ENCODE data around the gene BPIFB3. TPM values are rescaled to one million over a fixed set of nuclear protein-coding genes. Genes with fewer than 3 reads are reported as not detected.

Gene BPIFB3
- total RNA-seq, 2 donors from 2014 or later: not detected

DNA sequence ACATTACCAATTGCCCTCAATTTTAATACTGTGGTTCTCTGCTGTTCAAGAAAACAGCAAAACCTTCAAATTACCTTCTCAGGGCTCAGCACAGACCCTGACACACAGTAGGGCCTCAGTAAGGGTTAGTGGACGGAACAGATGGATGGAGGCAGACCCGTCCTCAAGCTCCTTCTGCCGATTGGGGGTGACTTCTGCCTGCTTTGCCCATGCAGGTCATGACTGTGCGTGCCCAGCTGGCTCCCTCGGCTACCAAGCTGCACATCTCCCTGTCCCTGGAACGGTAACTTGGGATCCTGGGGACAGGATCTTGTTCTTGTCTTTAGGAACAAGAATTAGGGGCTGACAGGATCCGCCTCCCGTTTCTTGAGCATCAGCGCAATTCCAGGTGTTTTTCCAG, 16.0 kb downstream of the BPIFB3 start:
- no peaks in the 10 kb centered on the region for H3K4me1 ChIP-seq (ENCODE audit: control insufficient read depth, insufficient read depth, low read length)
- Mint-ChIP-seq H3K4me3 (no peak overlapping the region), H3K9me3 (no peaks in the 10 kb centered on the region), H3K36me3 (ENCODE audit: low read depth) (no peaks in the 10 kb centered on the region), H3K27ac (no peak overlapping the region), H3K27me3 (ENCODE audit: insufficient read depth) (no peaks in the 10 kb centered on the region), H3K4me1 (peaks cover 2% of the 10 kb centered on the region)
- H3K27me3 ChIP-seq (ENCODE audit: control insufficient read depth, insufficient read depth, low read length, poor library complexity, severe bottlenecking): no peaks in the 10 kb centered on the region
- H3K9me3 ChIP-seq (ENCODE audit: control insufficient read depth, low read length): no peaks in the 10 kb centered on the region
- TF ChIP-seq, protein P1, sequence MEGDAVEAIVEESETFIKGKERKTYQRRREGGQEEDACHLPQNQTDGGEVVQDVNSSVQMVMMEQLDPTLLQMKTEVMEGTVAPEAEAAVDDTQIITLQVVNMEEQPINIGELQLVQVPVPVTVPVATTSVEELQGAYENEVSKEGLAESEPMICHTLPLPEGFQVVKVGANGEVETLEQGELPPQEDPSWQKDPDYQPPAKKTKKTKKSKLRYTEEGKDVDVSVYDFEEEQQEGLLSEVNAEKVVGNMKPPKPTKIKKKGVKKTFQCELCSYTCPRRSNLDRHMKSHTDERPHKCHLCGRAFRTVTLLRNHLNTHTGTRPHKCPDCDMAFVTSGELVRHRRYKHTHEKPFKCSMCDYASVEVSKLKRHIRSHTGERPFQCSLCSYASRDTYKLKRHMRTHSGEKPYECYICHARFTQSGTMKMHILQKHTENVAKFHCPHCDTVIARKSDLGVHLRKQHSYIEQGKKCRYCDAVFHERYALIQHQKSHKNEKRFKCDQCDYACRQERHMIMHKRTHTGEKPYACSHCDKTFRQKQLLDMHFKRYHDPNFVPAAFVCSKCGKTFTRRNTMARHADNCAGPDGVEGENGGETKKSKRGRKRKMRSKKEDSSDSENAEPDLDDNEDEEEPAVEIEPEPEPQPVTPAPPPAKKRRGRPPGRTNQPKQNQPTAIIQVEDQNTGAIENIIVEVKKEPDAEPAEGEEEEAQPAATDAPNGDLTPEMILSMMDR (conservative IDR thresholded peaks at IDR 0.05): no peak
- H3K4me3 ChIP-seq (ENCODE audit: low read length): no peak overlapping the region
- no peaks in the 10 kb centered on the region for H3K36me3 ChIP-seq (ENCODE audit: control insufficient read depth, insufficient read depth, low read length)
- no peak overlapping the region for H3K9ac ChIP-seq (ENCODE audit: extremely low read depth, low read length, poor library complexity, severe bottlenecking)
- no peak for DNase-seq
- no peak overlapping the region for H3K27ac ChIP-seq (ENCODE audit: low read depth, low read length)
- 93 to 95% methylated on average over 9 of the region's 9 CpGs for WGBS, 2 experiments (ENCODE audit: insufficient coverage in 1 of 2, insufficient read length in 1 of 2)

DNA sequence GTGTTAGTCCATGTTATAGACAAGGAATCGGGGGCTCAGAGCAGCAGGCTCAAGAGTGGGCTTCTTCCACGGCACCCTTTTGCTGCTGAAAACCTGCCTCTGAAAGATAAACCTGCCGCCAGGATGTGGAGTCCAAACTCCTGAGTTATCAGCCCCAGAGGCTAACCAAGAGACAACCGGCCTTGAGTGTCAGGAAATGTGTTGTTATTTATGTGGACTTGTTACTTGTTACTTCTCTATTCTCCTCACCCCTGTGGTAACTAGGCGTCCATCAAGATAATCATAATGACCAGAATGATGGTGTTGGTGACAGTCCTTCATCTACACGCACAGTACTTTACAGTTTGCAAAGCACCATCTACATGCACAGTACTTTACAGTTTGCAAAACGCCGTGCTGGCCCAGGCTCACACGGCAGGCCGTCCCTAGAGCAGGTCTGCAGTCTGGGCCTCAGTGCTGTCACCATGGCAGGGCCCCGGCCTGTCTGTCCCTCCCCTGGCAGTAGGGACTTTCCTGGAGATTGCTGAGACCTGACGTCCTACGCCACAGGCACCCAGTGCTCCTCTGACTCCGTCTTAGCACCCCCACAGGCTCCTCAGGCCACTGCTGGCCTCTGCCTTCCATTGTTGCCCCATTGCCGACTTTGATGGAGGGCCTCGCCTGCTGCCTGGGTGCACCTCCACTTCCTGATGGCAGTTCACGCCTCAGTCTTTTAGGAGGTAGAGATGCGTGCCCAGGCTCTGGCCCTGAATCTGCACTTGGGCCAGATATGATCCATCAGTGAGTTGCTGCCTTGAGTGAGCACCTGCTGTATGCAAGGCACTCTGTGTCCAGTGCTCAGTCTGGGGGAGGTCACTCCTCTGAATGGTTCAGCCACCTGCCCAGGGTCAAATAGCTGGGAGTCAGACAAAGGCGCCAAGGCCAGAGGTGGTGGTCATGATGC, 16.7 kb downstream of the BPIFB3 start:
- Histone ChIP-seq H3K4me3 (ENCODE audit: low read length) (no peak overlapping the region), H3K4me1 (ENCODE audit: control insufficient read depth, insufficient read depth, low read length) (no peaks in the 10 kb centered on the region), H3K36me3 (ENCODE audit: control insufficient read depth, insufficient read depth, low read length) (no peaks in the 10 kb centered on the region), H3K9me3 (ENCODE audit: control insufficient read depth, low read length) (no peaks in the 10 kb centered on the region), H3K9ac (ENCODE audit: extremely low read depth, low read length, poor library complexity, severe bottlenecking) (no peak overlapping the region), H3K27me3 (ENCODE audit: control insufficient read depth, insufficient read depth, low read length, poor library complexity, severe bottlenecking) (no peaks in the 10 kb centered on the region), H3K27ac (ENCODE audit: low read depth, low read length) (no peak overlapping the region)
- Mint-ChIP-seq H3K9me3 (no peaks in the 10 kb centered on the region), H3K4me3 (no peak overlapping the region), H3K4me1 (peaks cover 2% of the 10 kb centered on the region), H3K27ac (no peak overlapping the region), H3K27me3 (ENCODE audit: insufficient read depth) (peaks cover 2% of the 10 kb centered on the region), H3K36me3 (ENCODE audit: low read depth) (no peaks in the 10 kb centered on the region)
- WGBS, 2 experiments (ENCODE audit: insufficient coverage in 1 of 2, insufficient read length in 1 of 2): 90 to 95% methylated on average over 13 to 19 of the region's 19 CpGs
- no peak for DNase-seq
- TF ChIP-seq, protein P1 (conservative IDR thresholded peaks at IDR 0.05): no peak

DNA sequence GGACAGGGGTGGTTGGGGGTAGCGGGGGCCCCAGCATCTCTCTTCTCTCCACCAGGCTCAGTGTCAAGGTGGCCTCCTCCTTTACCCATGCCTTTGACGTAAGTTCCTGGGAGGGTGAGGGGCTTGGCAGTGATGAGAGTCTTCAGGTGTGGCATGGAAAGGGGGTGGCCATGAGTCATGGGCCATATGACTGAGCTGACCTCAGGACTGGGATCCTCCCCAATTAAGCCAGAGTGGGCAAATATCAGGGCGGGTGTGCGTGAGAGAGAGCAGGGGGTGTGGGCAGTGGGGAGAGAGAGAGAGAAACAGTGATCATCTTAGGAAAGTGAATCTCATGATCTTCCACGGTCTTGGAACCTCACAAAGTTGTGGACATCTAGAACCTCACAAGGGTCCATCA, 17.5 kb downstream of the BPIFB3 start:
- DNase-seq: no peak
- Histone ChIP-seq H3K4me3 (ENCODE audit: low read length) (no peak overlapping the region), H3K27me3 (ENCODE audit: control insufficient read depth, insufficient read depth, low read length, poor library complexity, severe bottlenecking) (no peaks in the 10 kb centered on the region), H3K9ac (ENCODE audit: extremely low read depth, low read length, poor library complexity, severe bottlenecking) (no peak overlapping the region), H3K27ac (ENCODE audit: low read depth, low read length) (no peak overlapping the region), H3K4me1 (ENCODE audit: control insufficient read depth, insufficient read depth, low read length) (no peaks in the 10 kb centered on the region), H3K9me3 (ENCODE audit: control insufficient read depth, low read length) (no peaks in the 10 kb centered on the region), H3K36me3 (ENCODE audit: control insufficient read depth, insufficient read depth, low read length) (no peaks in the 10 kb centered on the region)
- H3K27ac Mint-ChIP-seq: no peak overlapping the region
- no peaks in the 10 kb centered on the region for H3K36me3 Mint-ChIP-seq (ENCODE audit: low read depth)
- no peak overlapping the region for H3K4me3 Mint-ChIP-seq
- peaks cover 2% of the 10 kb centered on the region for H3K27me3 Mint-ChIP-seq (ENCODE audit: insufficient read depth)
- TF ChIP-seq, protein P1 (conservative IDR thresholded peaks at IDR 0.05): no peak
- peaks cover 2% of the 10 kb centered on the region for H3K4me1 Mint-ChIP-seq
- no peaks in the 10 kb centered on the region for H3K9me3 Mint-ChIP-seq
- 81 to 83% methylated on average over 4 of the region's 5 CpGs for WGBS, 2 experiments (ENCODE audit: insufficient coverage in 1 of 2, insufficient read length in 1 of 2)

All from endodermal cell (in vitro differentiated cells).